HuH-7.5 (cell line): ENCODE data around the gene CD302.
"Not testable (repeated sequence)": the region's sequence is repeated elsewhere in the genome, so short reads cannot be mapped to it uniquely, and the experiment has no call there.

ENCODE experiments used
- DNase-seq: peaks from one replicate; pipeline ENCODE4 v3.0.0; 2011; ENCODE audit warnings: low spot score

The CD302 gene

GRCh38 chr2:159748089-159748488, 49.9 kb downstream of the CD302 start:
- no peak for DNase-seq

GRCh38 chr2:159745237-159745636, 52.8 kb downstream of the CD302 start:
- not testable (repeated sequence) for DNase-seq

- DNase-seq, result no peak
These were observed 53.6 kb downstream of the CD302 start for GRCh38 chr2:159744363-159744762.

- DNase-seq, result no peak
These were observed 55.2 kb downstream of the CD302 start for GRCh38 chr2:159742846-159743245.

- no peak for DNase-seq
These were observed 59.3 kb downstream of the CD302 start for GRCh38 chr2:159738509-159739390.

- no peak for DNase-seq
These were observed 60.1 kb downstream of the CD302 start for GRCh38 chr2:159737917-159738296.

GRCh38 chr2:159737292-159737916, 60.6 kb downstream of the CD302 start:
- DNase-seq, result no peak

- no peak for DNase-seq
These were observed 62.0 kb downstream of the CD302 start for GRCh38 chr2:159736048-159736447.

GRCh38 chr2:159735648-159736047, 62.4 kb downstream of the CD302 start:
- DNase-seq, result no peak

- no peak for DNase-seq
These were observed 69.4 kb downstream of the CD302 start for GRCh38 chr2:159728629-159729028.

DNA sequence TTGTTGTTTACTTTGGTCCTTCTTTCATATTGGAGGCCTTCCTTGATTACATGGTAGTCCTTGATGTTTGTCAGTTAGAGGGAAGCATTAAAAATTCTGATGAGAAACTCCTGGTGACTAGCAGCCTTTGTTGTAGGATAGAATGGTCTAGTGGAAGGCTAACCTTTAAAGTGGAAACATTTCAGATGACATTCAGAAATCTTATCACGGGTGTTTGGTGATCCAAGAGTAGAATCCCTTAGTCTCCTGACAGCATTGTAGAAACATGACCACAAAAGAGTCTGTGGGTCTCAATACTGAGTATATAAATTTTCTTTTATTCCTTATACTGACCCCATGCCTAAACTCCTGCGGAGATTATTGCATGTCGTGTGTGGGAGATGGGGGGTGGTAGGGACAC, 72.3 kb downstream of the CD302 start:
- no peak for DNase-seq

- DNase-seq, result not testable (repeated sequence)
These were observed 73.0 kb downstream of the CD302 start for GRCh38 chr2:159724795-159725572.

DNA sequence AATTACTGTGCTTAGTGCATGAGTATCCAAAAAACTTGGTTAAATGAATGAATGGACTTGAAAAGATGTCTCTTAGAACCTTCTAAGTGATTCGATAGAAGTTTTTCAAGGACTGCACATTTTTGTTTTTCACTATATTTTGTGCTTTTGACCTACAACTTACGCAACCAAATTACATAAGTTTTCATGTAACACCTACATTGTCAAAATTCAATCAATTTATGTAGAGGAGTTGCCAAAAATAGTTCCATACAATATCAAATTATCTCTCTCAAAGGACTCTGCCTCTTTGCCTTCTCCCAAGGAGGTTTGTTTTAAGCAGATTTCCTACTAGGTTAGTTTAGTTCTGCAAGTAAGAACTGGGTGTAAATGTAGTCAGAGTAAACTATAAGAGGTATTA, 75.4 kb downstream of the CD302 start:
- no peak for DNase-seq

DNA sequence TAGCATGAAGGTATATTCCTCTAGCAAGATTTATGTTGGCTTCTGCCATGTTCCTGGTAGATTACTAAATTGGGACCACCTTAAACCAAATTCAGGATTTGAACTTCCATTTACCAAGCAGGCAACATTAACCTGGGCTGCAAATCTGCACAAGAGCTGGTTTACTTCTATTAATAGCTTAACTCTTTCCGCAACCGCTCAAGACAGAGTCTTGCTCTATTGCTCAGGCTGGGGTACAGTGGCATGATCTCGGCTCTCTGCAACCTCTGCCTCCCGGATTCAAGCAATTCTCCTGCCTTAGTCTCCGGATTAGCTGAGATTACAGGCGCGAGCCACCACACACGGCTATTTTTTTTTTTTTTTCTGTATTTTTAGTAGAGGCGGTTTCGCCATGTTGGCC, 77.3 kb downstream of the CD302 start:
- no peak for DNase-seq
